Ecto neural progenitor cell (in vitro differentiated cells): ENCODE measurements around the gene RYR2.

Experiments
- DNase-seq: peaks from one replicate; pipeline ENCODE4 v3.0.0-alpha.2; 2018; ENCODE audit warnings: low spot score

RYR2 gene

GRCh38 chr1:237736372-237737029 is 694.5 kb downstream of the RYR2 start:
- DNase-seq, result no peak

GRCh38 chr1:237737448-237737847 is 695.5 kb downstream of the RYR2 start:
- no peak for DNase-seq

GRCh38 chr1:237737938-237738610 is 696.1 kb downstream of the RYR2 start:
- DNase-seq, result no peak

- no peak for DNase-seq
Measured at GRCh38 chr1:237740846-237741245, 698.9 kb downstream of the RYR2 start.

GRCh38 chr1:237745545-237745944 is 703.6 kb downstream of the RYR2 start:
- DNase-seq, result no peak

GRCh38 chr1:237748171-237748960 is 706.4 kb downstream of the RYR2 start:
- no peak for DNase-seq

- DNase-seq, result no peak
Measured at GRCh38 chr1:237749122-237749521, 707.1 kb downstream of the RYR2 start.

GRCh38 chr1:237751090-237751489 is 709.1 kb downstream of the RYR2 start:
- DNase-seq, result no peak

GRCh38 chr1:237754627-237755026 is 712.6 kb downstream of the RYR2 start:
- no peak for DNase-seq

- no peak for DNase-seq
Measured at GRCh38 chr1:237756304-237756967, 714.5 kb downstream of the RYR2 start.

- DNase-seq, result no peak
Measured at GRCh38 chr1:237759377-237759776, 717.4 kb downstream of the RYR2 start.

GRCh38 chr1:237760951-237761350 is 719.0 kb downstream of the RYR2 start:
- no peak for DNase-seq

- no peak for DNase-seq
Measured at GRCh38 chr1:237763137-237763536, 721.2 kb downstream of the RYR2 start.

GRCh38 chr1:237763751-237764150 is 721.8 kb downstream of the RYR2 start:
- no peak for DNase-seq

- no peak for DNase-seq
Measured at GRCh38 chr1:237769916-237770315, 727.9 kb downstream of the RYR2 start.

- DNase-seq, result no peak
Measured at GRCh38 chr1:237772009-237772408, 730.0 kb downstream of the RYR2 start.

GRCh38 chr1:237774246-237774645 is 732.3 kb downstream of the RYR2 start:
- no peak for DNase-seq

GRCh38 chr1:237779356-237779755 is 737.4 kb downstream of the RYR2 start:
- no peak for DNase-seq

- DNase-seq, result no peak
Measured at GRCh38 chr1:237786066-237786719, 744.2 kb downstream of the RYR2 start.

- DNase-seq, result no peak
Measured at GRCh38 chr1:237788069-237788468, 746.1 kb downstream of the RYR2 start.

GRCh38 chr1:237789619-237790018 is 747.6 kb downstream of the RYR2 start:
- no peak for DNase-seq

GRCh38 chr1:237791592-237791991 is 749.6 kb downstream of the RYR2 start:
- DNase-seq, result no peak
